HUES6 (cell line): ENCODE data around the gene FAM237A.

Experiments
- H3K27ac ChIP-seq: 2 replicates; pipeline ENCODE4 v1.7.0; 2013; ENCODE audit warnings: low read depth, mild to moderate bottlenecking, low read length, inconsistent platforms
- H3K27me3 ChIP-seq: 2 replicates; pipeline ENCODE4 v1.6.1; 2013; ENCODE audit warnings: low read length; ENCODE audit not compliant: control insufficient read depth, insufficient read depth
- H3K36me3 ChIP-seq: 2 replicates; pipeline ENCODE4 v1.6.1; 2013; ENCODE audit warnings: low read length; ENCODE audit not compliant: control insufficient read depth, insufficient read depth
- H3K4me1 ChIP-seq: 2 replicates; pipeline ENCODE4 v1.6.1; 2013; ENCODE audit warnings: low read length; ENCODE audit not compliant: control insufficient read depth, insufficient read depth
- H3K4me3 ChIP-seq: 2 replicates; pipeline ENCODE4 v1.5.1; 2013; ENCODE audit warnings: low read depth, low read length
- H3K9ac ChIP-seq: one replicate; pipeline ENCODE4 v1.6.1; 2013; ENCODE audit warnings: mild to moderate bottlenecking, low read length
- H3K9me3 ChIP-seq: 2 replicates; pipeline ENCODE4 v1.6.1; 2013; ENCODE audit warnings: low read depth, low read length; ENCODE audit not compliant: control insufficient read depth, insufficient read depth

FAM237A gene

GRCh38 chr2:206642075-206643025 lies at the start of gene FAM237A:
FAM237A (plus strand) TSS chr2:206642487; CDS start chr2:206644237, 1,750 bp downstream.
- Histone ChIP-seq H3K4me1 (0 out of 2 replicates have a peak, but pooled peaks cover 6% of the 10 kb centered on the region), H3K9me3 (no peaks in the 10 kb centered on the region), H3K36me3 (no peaks in the 10 kb centered on the region), H3K4me3 (peak within 1 kb of the TSS; percentile 69), H3K9ac (no peak within 1 kb of the TSS), H3K27ac (no peak within 1 kb of the TSS), H3K27me3 (peaks cover 73% of the 10 kb centered on the region)

GRCh38 chr2:206597717-206598218 lies 44.5 kb upstream of the FAM237A start:
- no peaks in the 10 kb centered on the region for H3K27me3 ChIP-seq
- H3K4me1 ChIP-seq: no peaks in the 10 kb centered on the region
- no peak overlapping the region for H3K9ac ChIP-seq
- no peak overlapping the region for H3K27ac ChIP-seq
- no peak overlapping the region for H3K4me3 ChIP-seq
- H3K36me3 ChIP-seq: no peaks in the 10 kb centered on the region
- H3K9me3 ChIP-seq: no peaks in the 10 kb centered on the region

GRCh38 chr2:206603243-206603642 lies 39.0 kb upstream of the FAM237A start:
- no peak overlapping the region for H3K4me3 ChIP-seq
- no peak overlapping the region for H3K9ac ChIP-seq
- H3K36me3 ChIP-seq: no peaks in the 10 kb centered on the region
- no peaks in the 10 kb centered on the region for H3K9me3 ChIP-seq
- no peaks in the 10 kb centered on the region for H3K4me1 ChIP-seq
- no peak overlapping the region for H3K27ac ChIP-seq
- H3K27me3 ChIP-seq: no peaks in the 10 kb centered on the region

- no peaks in the 10 kb centered on the region for H3K27me3 ChIP-seq
- H3K4me3 ChIP-seq: no peak overlapping the region
- no peaks in the 10 kb centered on the region for H3K4me1 ChIP-seq
- H3K9me3 ChIP-seq: no peaks in the 10 kb centered on the region
- no peak overlapping the region for H3K9ac ChIP-seq
- H3K27ac ChIP-seq: no peak overlapping the region
- H3K36me3 ChIP-seq: 0 out of 2 replicates have a peak, but pooled peaks cover 3% of the 10 kb centered on the region
Observed at GRCh38 chr2:206610451-206610850, 31.8 kb upstream of the FAM237A start.

GRCh38 chr2:206611191-206611590 lies 31.1 kb upstream of the FAM237A start:
- H3K4me3 ChIP-seq: no peak overlapping the region
- no peak overlapping the region for H3K27ac ChIP-seq
- H3K9me3 ChIP-seq: no peaks in the 10 kb centered on the region
- H3K9ac ChIP-seq: no peak overlapping the region
- H3K4me1 ChIP-seq: 0 out of 2 replicates have a peak, but pooled peaks cover 3% of the 10 kb centered on the region
- H3K27me3 ChIP-seq: no peaks in the 10 kb centered on the region
- H3K36me3 ChIP-seq: 0 out of 2 replicates have a peak, but pooled peaks cover 3% of the 10 kb centered on the region

- 0 out of 2 replicates have a peak, but pooled peaks cover 3% of the 10 kb centered on the region for H3K36me3 ChIP-seq
- no peaks in the 10 kb centered on the region for H3K27me3 ChIP-seq
- 0 out of 2 replicates have a peak, but pooled peaks cover 3% of the 10 kb centered on the region for H3K4me1 ChIP-seq
- H3K4me3 ChIP-seq: no peak overlapping the region
- H3K9ac ChIP-seq: no peak overlapping the region
- H3K27ac ChIP-seq: no peak overlapping the region
- no peaks in the 10 kb centered on the region for H3K9me3 ChIP-seq
Observed at GRCh38 chr2:206611736-206612135, 30.6 kb upstream of the FAM237A start.

GRCh38 chr2:206614811-206615210 lies 27.5 kb upstream of the FAM237A start:
- H3K27ac ChIP-seq: no peak overlapping the region

GRCh38 chr2:206615417-206616089 lies 26.7 kb upstream of the FAM237A start:
- Histone ChIP-seq H3K4me1 (0 out of 2 replicates have a peak, but pooled peaks cover 3% of the 10 kb centered on the region), H3K36me3 (0 out of 2 replicates have a peak, but pooled peaks cover 3% of the 10 kb centered on the region), H3K4me3 (no peak overlapping the region), H3K9ac (no peak overlapping the region), H3K27me3 (no peaks in the 10 kb centered on the region), H3K9me3 (no peaks in the 10 kb centered on the region), H3K27ac (no peak overlapping the region)

More at GRCh38 chr2:206614811-206615210, 27.5 kb upstream of the FAM237A start:
- Histone ChIP-seq H3K4me1 (0 out of 2 replicates have a peak, but pooled peaks cover 3% of the 10 kb centered on the region), H3K9ac (no peak overlapping the region), H3K9me3 (no peaks in the 10 kb centered on the region), H3K36me3 (0 out of 2 replicates have a peak, but pooled peaks cover 3% of the 10 kb centered on the region), H3K4me3 (no peak overlapping the region), H3K27me3 (no peaks in the 10 kb centered on the region)

GRCh38 chr2:206616151-206616550 lies 26.1 kb upstream of the FAM237A start:
- H3K36me3 ChIP-seq: 0 out of 2 replicates have a peak, but pooled peaks cover 3% of the 10 kb centered on the region
- H3K9me3 ChIP-seq: no peaks in the 10 kb centered on the region
- no peak overlapping the region for H3K9ac ChIP-seq
- H3K27me3 ChIP-seq: no peaks in the 10 kb centered on the region
- no peak overlapping the region for H3K27ac ChIP-seq
- H3K4me3 ChIP-seq: no peak overlapping the region
- 0 out of 2 replicates have a peak, but pooled peaks cover 3% of the 10 kb centered on the region for H3K4me1 ChIP-seq

GRCh38 chr2:206619011-206619410 lies 23.3 kb upstream of the FAM237A start:
- Histone ChIP-seq H3K4me3 (no peak overlapping the region), H3K27ac (no peak overlapping the region), H3K4me1 (0 out of 2 replicates have a peak, but pooled peaks cover 3% of the 10 kb centered on the region), H3K27me3 (no peaks in the 10 kb centered on the region), H3K36me3 (no peaks in the 10 kb centered on the region), H3K9me3 (no peaks in the 10 kb centered on the region), H3K9ac (no peak overlapping the region)
